Activated naive CD8-positive, alpha-beta T cell (primary cell): ENCODE results near the gene G6PD.
A peak's percentile ranks its signal among the peaks of the same experiment; 100 is the strongest.
"Not testable (repeated sequence)": the region's sequence is repeated elsewhere in the genome, so short reads cannot be mapped to it uniquely, and the experiment has no call there.

Experiments
- H3K27ac Mint-ChIP-seq: one replicate; pipeline ENCODE4 v1.8.0; 2021; ENCODE audit warnings: mixed read lengths
- H3K27me3 Mint-ChIP-seq: one replicate; pipeline ENCODE4 v1.8.0; 2021; ENCODE audit warnings: mixed read lengths
- H3K36me3 Mint-ChIP-seq: one replicate; pipeline ENCODE4 v1.8.0; 2021; ENCODE audit warnings: mixed read lengths
- H3K4me1 Mint-ChIP-seq: one replicate; pipeline ENCODE4 v1.8.0; 2021; ENCODE audit warnings: low read depth, mixed read lengths
- H3K4me3 Mint-ChIP-seq: one replicate; pipeline ENCODE4 v1.8.0; 2021; ENCODE audit warnings: mild to moderate bottlenecking, mixed read lengths
- H3K9me3 Mint-ChIP-seq: one replicate; pipeline ENCODE4 v1.8.0; 2021; ENCODE audit warnings: low read depth, mixed read lengths

G6PD gene

DNA sequence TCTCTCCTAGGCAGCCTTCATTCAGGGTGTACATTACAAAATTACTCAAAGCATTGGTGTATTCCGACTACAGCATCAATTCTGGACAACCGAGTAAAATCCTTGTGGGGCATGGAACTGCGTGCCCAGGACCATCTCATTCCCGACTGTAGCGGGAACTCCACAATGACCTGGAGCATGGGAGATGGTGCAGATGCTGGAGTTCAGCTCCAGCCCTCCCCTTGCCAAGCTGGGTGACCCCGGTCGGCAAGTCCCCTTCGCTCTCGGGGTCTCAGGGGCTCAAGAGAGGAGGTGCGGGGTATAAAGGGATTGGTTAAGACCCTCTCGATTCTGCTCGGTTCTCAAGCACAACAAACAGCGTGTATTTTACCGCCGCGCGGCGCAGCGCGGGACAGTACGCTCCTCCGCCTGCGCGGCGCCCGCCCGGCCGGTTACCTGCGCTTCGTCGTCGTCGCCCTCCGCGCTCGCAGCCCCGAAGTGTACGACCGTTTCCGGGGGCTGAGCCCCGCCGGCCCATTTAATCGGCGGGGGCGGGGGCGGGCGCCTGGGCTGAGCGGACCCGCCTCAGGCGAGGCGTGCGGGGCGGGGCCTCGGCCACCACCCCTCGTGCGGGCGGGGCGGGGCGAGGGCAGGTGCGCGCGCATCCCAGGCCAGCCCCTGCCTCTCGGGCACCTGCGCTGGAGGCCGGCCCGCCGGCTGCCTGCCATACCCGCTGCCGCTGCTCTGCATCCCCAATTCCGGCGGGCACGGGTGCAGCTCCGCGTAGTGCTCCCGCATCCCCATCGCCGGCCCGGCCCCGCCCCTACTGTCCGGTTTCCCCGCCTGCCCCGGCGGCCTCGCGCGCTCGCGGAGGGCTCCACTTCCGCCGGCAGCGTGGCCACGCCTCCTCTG, at the start of gene G6PD:
Gene G6PD, minus strand, starts transcription at position 493 of the 891 bp plus-strand sequence. CDS start 691 bp downstream, outside the sequence.
- H3K27me3 Mint-ChIP-seq = no peaks in the 10 kb centered on the region
- H3K27ac Mint-ChIP-seq = peak within 1 kb of the TSS; percentile 94
- H3K4me1 Mint-ChIP-seq = peaks cover 55% of the 10 kb centered on the region
- H3K4me3 Mint-ChIP-seq = peak within 1 kb of the TSS; percentile 98
- no peaks in the 10 kb centered on the region for H3K9me3 Mint-ChIP-seq
- H3K36me3 Mint-ChIP-seq = no peaks in the 10 kb centered on the region

DNA sequence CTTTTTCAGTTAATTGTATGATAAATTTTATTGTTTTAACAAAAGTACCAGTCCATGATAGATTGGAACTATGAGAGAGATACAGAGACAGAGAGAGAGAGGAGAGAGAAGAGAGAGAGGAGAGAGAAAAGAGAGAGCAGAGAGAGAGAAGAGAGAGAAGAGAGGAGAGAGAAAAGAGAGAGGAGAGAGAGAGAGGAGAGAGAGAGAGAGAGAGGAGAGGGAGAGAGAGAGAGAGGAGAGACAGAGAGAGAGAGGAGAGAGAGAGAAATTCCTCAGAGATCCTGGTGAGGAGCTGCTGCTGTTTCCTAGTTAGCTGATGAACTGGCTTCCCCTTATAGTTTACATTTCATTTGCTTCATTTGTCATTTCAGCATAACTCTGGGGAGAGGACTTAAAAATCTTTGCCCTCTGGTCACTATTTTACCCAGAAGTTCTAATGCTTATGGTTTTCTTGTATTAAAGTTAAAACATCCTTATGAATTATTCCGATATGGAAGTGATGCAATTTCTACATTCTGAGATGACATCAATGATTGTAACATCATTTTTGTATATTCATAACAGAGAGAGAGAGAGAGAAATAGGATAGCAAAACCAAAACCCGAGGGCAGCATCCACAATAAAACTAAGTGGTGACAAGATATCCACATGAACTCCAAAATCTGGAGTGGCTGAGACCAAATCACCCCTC, 49.1 kb upstream of the G6PD start:
- Mint-ChIP-seq H3K4me3 (no peak overlapping the region), H3K4me1 (peaks cover 8% of the 10 kb centered on the region), H3K36me3 (no peaks in the 10 kb centered on the region), H3K27ac (no peak overlapping the region), H3K9me3 (no peaks in the 10 kb centered on the region), H3K27me3 (no peaks in the 10 kb centered on the region)

DNA sequence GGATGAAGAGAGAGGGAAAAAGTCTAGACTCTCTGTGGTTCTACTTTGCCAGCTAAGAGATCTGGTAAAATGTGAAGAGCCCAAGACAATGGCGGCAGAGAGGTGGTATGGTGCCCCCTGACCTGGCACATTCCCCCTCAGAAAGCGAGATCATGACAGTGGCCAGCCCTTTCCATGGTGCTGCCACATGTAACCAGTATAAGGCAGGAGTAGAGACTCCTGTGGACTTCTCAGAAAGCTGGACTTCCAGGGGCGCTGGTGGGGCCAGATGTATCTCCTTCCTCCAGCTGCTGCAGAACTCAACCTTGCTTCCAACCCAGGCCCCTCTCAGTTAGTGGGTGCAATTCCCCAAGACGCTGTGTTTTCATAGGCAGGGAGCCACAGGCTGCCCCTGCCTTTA, 47.8 kb upstream of the G6PD start:
- Mint-ChIP-seq H3K9me3 (no peaks in the 10 kb centered on the region), H3K36me3 (no peaks in the 10 kb centered on the region), H3K27me3 (no peaks in the 10 kb centered on the region), H3K4me1 (peaks cover 5% of the 10 kb centered on the region), H3K4me3 (no peak overlapping the region), H3K27ac (no peak overlapping the region)

DNA sequence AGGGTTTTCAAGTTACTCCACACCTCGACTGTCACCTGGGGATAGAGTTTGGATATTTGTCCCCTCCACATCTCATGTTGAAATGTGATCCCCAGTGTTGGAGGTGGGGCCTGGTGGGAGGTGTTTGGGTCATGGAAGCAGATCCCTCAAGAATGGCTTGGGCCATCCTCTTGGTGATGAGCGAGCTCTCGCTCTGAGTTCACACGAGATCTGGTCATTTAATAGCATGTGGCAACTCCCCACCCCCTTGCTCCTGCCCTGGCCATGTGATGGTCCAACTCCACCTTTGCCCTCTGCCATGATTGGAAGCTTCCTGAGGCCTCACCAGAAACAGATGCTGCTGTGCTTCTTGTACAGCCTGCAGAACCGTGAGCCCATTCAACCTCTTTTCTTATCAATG, 46.6 kb upstream of the G6PD start:
- Mint-ChIP-seq H3K4me3 (no peak overlapping the region), H3K9me3 (no peaks in the 10 kb centered on the region), H3K4me1 (peaks cover 5% of the 10 kb centered on the region), H3K36me3 (no peaks in the 10 kb centered on the region), H3K27me3 (no peaks in the 10 kb centered on the region), H3K27ac (no peak overlapping the region)

DNA sequence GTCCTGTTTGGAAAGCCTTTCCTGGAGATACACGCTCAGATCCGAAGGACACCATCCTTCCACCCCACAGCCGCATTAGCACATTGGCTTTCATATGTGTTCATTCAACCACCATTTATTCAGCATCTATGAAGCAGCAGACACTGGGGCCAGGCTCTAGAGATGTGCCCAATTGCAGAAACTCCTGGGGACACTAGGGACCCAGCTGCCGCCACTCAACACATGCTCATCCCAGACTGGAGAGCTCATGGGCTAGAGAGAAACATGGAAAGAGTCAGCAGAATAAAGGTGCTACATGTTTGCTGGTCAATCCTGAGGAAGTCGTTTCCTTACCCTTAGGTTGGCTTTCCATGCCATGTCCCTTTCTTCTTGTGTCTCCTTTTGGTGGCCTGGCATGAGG, 45.9 kb upstream of the G6PD start:
- peaks cover 5% of the 10 kb centered on the region for H3K4me1 Mint-ChIP-seq
- no peak overlapping the region for H3K4me3 Mint-ChIP-seq
- no peaks in the 10 kb centered on the region for H3K36me3 Mint-ChIP-seq
- H3K9me3 Mint-ChIP-seq = no peaks in the 10 kb centered on the region
- no peaks in the 10 kb centered on the region for H3K27me3 Mint-ChIP-seq
- H3K27ac Mint-ChIP-seq = no peak overlapping the region

DNA sequence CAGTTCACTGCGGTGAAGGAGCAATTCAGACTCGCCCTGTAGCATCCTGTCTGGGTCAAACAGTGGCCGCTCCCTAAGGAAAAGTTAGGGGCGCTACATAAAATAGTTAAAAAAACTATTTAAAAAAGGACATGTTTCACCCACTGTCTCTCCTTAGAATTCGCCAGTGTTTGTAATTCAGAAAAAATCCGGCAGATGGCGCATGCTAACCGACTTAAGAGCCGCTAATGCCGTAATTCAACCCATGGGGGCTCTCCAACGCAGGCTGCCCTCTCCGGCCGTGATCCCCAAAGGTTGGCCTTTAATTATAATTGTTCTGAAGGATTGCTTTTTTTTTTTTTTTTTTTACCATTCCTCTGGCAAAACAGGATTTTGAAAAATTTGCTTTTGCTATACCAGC, 43.8 kb upstream of the G6PD start:
- H3K9me3 Mint-ChIP-seq, H3K4me3 Mint-ChIP-seq, H3K27ac Mint-ChIP-seq, H3K4me1 Mint-ChIP-seq, H3K27me3 Mint-ChIP-seq, H3K36me3 Mint-ChIP-seq: not testable (repeated sequence)

DNA sequence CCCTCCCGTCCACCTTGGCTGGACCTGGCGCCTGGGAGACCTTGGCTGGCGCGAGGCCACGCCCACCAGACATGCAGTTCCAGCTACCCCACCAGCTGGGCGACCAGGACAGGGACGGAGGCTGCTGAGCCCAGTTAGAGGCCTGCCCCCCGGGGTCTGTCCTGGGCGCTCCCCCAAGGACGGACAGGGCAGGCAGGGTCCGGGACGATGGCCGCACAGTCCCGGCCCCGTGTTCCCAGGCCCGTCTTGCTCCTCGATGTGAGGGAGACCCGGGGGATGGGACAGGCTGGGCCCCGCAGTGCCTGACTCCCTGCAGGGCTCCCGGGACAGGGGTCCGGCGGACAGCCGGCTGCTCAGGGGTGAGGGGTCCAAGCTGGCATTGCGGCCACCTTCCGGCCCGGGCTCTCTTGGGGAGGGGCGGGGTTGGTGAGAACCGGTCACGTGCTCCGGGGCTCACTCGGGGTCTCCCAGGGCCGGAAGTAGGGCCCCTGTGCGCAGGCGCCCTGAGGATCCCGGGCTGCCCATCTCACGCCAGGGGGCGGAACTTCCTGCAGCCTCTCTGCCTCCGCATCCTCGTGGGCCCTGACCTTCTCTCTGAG, 38.0 kb upstream of the G6PD start, which contains the start of gene CTAG1A:
Gene CTAG1A, plus strand, starts transcription at position 549 of the 599 bp plus-strand sequence. CDS start 74 bp downstream, outside the sequence.
- not testable (repeated sequence) for H3K4me3 Mint-ChIP-seq, H3K27ac Mint-ChIP-seq, H3K36me3 Mint-ChIP-seq, H3K4me1 Mint-ChIP-seq, H3K9me3 Mint-ChIP-seq, H3K27me3 Mint-ChIP-seq

DNA sequence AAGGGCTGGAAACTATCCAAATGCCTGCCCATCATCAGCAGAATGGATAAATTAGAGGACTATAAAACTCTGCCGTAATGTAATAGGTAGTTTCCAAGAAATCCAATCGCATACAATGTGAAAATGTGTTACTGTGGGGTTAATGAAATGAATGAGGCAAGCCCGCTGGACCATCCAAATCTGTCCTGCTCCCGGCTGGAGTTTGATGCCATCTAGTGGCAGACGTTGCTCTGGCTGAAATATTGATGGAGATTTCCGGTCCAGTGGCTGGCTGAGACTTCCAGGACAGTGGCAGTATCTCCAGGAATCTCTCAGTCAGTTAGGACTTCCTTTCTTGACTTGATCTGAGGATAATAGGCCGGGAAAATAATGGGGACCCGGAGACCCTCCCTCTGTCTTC, 36.3 kb upstream of the G6PD start:
- H3K27me3 Mint-ChIP-seq, H3K9me3 Mint-ChIP-seq, H3K36me3 Mint-ChIP-seq, H3K4me3 Mint-ChIP-seq, H3K4me1 Mint-ChIP-seq, H3K27ac Mint-ChIP-seq: not testable (repeated sequence)

DNA sequence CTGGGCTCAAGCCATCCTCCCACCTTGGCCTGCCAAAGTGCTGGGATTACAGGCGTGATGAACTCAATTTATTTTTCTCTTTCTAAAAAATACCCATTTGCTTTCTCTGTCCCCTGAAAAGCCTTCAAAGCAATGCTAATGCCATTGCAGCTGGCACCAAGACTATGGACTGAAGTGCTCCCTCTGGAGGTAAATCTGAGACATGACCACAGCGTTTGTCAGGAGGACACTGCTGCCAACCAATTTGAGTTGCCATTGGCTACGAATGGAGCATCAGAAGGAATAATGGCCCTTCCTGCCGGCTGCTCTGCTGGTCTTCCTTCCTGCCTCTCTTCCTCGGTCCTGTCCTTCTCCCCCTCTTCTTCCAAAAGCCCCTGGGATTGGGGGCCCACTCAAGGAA, 28.4 kb upstream of the G6PD start:
- H3K27ac Mint-ChIP-seq, H3K36me3 Mint-ChIP-seq, H3K4me3 Mint-ChIP-seq, H3K9me3 Mint-ChIP-seq, H3K27me3 Mint-ChIP-seq, H3K4me1 Mint-ChIP-seq: not testable (repeated sequence)

DNA sequence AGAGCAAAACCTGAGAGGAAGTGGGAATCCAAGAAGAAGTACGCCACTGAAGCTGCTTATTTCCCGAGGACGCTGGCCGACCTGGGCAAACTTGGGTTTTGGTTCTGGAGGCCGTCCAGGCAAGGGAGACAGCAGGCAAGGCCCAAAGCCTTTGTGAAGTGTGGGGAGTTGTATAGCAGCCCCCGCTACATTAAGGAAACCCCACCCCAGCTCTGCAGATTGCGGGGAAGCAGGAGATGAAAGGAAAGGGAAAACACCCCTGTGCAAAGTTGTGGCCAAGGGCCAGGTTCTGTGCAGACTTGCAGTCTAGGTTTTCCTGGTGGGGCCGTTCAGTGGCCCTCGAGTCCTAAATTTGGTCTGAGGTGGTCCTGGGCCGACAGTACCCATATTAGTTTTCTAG, 26.4 kb upstream of the G6PD start:
- H3K27me3 Mint-ChIP-seq, H3K4me3 Mint-ChIP-seq, H3K36me3 Mint-ChIP-seq, H3K4me1 Mint-ChIP-seq, H3K9me3 Mint-ChIP-seq, H3K27ac Mint-ChIP-seq: not testable (repeated sequence)

DNA sequence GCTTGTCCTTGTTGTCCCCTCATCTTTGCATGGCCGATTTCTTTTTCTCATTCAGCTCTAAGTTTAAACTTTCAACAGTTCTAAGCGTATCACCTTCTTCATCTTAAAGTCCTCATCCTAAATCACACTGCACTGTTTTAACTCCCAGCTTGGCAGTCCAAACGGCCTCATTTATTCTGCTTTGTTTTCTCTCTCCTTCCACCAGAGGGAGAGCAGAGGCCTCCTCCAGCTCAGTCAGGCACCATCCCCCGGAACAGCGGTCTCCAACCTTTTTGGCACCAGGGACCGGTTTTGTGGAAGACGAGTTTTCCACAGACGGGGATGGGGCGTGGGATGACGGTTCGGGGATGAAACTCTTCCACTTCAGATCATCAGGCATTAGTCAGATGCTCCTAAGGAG, 23.7 kb upstream of the G6PD start:
- H3K27me3 Mint-ChIP-seq, H3K36me3 Mint-ChIP-seq, H3K4me1 Mint-ChIP-seq, H3K9me3 Mint-ChIP-seq, H3K27ac Mint-ChIP-seq, H3K4me3 Mint-ChIP-seq: not testable (repeated sequence)

DNA sequence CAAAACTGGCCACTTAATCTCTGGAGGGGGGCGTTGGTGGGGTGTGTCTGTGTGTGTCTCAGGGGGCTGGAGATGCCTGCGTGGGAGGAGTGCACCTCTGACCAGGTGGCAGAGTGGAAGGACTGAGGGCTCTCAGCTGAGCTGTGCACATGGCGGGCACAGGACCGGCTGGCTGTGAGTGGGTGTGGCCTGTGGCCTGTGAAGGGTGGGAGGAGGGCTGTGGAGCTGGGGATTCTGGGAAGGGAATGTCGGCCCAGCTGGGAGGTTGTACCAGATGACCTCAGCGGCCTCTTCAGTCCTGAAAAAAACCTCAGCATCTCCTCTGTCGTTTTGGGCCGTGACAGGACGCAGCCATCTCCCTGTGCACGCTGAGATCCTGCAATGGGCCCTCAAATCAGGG, 15.6 kb upstream of the G6PD start:
- not testable (repeated sequence) for H3K27ac Mint-ChIP-seq, H3K27me3 Mint-ChIP-seq, H3K4me3 Mint-ChIP-seq, H3K36me3 Mint-ChIP-seq, H3K9me3 Mint-ChIP-seq, H3K4me1 Mint-ChIP-seq

DNA sequence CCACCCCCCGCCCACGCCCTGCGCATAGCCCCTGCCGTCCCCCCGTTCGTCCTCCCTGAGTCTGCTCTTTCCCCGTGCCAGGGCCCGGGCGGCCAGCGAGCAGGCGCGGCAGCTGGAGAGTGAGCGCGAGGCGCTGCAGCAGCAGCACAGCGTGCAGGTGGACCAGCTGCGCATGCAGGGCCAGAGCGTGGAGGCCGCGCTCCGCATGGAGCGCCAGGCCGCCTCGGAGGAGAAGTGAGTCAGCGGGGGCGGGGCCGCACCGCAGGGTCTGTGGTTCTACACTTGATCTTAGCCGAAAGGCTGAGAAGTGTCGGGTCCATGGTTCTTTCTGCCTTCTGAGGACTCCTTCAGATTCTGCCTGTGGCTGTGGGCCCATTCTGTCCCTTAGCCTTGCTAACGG, 13.7 kb upstream of the G6PD start:
- H3K27me3 Mint-ChIP-seq, H3K4me3 Mint-ChIP-seq, H3K4me1 Mint-ChIP-seq, H3K36me3 Mint-ChIP-seq, H3K9me3 Mint-ChIP-seq, H3K27ac Mint-ChIP-seq: not testable (repeated sequence)

DNA sequence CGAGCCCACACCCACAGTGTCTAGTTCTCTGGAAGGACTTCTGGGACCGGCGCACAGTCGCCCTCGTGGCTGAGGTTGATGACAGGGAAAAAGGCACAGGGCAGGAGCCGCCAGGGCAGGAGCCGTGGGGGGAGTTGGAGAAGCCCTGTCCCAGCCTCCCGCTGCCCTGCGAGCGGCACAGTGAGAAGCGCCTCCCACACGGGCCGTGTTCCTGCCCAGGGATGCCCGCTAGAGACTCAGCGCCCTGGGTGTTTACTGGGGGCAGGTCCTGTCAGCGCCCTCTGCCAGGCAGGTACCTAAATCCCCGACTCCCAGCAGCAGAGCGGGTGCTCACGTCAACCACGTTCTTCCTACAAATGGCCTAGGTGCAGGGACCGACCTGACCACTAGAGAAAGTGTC, 12.2 kb upstream of the G6PD start:
- not testable (repeated sequence) for H3K27ac Mint-ChIP-seq, H3K27me3 Mint-ChIP-seq, H3K9me3 Mint-ChIP-seq, H3K4me1 Mint-ChIP-seq, H3K4me3 Mint-ChIP-seq, H3K36me3 Mint-ChIP-seq

DNA sequence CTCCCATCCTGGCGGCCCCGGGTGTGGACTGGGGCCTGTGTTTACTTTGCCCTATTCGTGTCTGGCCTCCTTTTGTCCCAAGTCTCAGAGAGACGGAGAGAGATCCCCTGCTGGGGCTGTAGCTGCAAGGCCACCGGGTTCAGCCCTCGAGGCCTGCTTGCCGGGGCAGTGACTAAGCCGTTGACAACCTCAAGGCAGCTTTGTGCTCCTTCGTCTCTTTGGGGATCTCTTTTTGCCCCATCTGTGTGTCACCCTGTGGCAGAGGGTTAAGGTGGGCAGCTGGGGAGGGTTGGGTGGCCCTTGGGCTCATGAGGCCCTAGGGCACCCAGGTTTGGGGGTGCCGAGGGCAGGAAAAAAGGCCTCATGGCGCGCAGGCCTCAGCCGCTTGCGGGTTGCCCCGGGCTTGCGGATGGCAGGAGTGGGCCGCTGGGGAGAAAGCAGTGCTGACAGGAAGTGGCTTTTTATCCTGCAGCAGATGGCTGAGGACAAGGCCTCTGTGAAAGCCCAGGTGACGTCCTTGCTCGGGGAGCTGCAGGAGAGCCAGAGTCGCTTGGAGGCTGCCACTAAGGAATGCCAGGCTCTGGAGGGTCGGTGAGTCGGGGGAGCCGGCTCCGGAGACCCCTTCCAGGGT, 11.5 kb upstream of the G6PD start:
- H3K36me3 Mint-ChIP-seq, H3K27me3 Mint-ChIP-seq, H3K27ac Mint-ChIP-seq, H3K4me3 Mint-ChIP-seq, H3K9me3 Mint-ChIP-seq, H3K4me1 Mint-ChIP-seq: not testable (repeated sequence)
